ENCODE results near the gene NEK11. TPM values are rescaled to one million over a fixed set of nuclear protein-coding genes. Genes with fewer than 3 reads are reported as not detected.

The NEK11 gene
- total RNA-seq, 3 donors from 2014 or later: 3.9 to 9.4 (median 5.8) TPM

DNA sequence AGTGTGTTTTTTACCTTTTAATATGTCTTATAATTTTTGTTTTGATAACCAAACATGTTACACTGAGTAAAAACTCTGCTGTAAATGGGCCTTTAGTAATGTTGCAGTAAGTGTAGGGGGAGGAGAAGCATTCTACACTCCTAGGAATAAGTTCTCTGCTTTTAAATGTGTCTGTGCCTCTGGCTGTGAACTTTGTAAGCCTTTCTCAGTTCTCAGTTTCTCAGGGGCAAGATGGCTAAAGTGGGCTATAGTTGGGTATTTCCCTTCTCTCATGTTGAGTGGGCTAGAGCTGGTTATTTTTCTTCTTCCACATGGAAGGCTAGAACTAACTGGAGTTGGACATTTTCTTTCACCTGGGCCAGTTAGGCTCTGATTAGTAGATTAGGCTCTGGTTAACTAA is 279.6 kb downstream of the NEK11 start:
- TF ChIP-seq, protein P1, sequence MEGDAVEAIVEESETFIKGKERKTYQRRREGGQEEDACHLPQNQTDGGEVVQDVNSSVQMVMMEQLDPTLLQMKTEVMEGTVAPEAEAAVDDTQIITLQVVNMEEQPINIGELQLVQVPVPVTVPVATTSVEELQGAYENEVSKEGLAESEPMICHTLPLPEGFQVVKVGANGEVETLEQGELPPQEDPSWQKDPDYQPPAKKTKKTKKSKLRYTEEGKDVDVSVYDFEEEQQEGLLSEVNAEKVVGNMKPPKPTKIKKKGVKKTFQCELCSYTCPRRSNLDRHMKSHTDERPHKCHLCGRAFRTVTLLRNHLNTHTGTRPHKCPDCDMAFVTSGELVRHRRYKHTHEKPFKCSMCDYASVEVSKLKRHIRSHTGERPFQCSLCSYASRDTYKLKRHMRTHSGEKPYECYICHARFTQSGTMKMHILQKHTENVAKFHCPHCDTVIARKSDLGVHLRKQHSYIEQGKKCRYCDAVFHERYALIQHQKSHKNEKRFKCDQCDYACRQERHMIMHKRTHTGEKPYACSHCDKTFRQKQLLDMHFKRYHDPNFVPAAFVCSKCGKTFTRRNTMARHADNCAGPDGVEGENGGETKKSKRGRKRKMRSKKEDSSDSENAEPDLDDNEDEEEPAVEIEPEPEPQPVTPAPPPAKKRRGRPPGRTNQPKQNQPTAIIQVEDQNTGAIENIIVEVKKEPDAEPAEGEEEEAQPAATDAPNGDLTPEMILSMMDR (IDR thresholded peaks at IDR 0.05): no peak
- intact Hi-C loops (cut with DNase I, micrococcal nuclease): no loop called here

DNA sequence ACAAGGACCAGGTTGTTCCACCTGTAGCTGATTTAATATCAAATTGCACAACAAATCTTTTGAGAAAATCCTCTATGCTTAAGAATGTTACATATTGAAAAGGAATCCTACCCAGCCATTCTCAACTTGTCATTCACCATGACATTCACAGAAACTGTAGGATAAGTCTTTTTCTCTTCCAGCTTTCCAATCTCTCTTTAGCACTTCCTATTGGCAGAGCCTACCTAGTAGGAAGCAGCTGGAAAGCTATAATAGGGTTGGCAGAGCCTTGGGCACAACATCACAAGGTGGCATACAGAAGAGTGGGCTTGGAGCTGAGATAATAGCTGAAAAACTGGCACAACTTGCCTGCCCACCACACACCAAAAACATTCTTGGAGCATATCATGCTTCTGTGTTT is 287.6 kb downstream of the NEK11 start:
- no peak for ATAC-seq
- Histone ChIP-seq H3K9me3 (no peaks in the 10 kb centered on the region), H3K4me1 (ENCODE audit: low read depth) (no peaks in the 10 kb centered on the region), H3K36me3 (ENCODE audit: low read depth) (no peaks in the 10 kb centered on the region), H3K4me3 (no peak overlapping the region)
- intact Hi-C loops (cut with DNase I, micrococcal nuclease): no loop called here
- DNase-seq: no peak
- TF ChIP-seq, protein P1 (IDR thresholded peaks at IDR 0.05): no peak

More for the DNA sequence above, 279.6 kb downstream of the NEK11 start:
- Histone ChIP-seq H3K36me3 (ENCODE audit: low read depth) (no peaks in the 10 kb centered on the region), H3K4me1 (ENCODE audit: low read depth) (no peaks in the 10 kb centered on the region), H3K9me3 (no peaks in the 10 kb centered on the region), H3K4me3 (no peak overlapping the region)
- DNase-seq (no peak), ATAC-seq (no peak)

DNA sequence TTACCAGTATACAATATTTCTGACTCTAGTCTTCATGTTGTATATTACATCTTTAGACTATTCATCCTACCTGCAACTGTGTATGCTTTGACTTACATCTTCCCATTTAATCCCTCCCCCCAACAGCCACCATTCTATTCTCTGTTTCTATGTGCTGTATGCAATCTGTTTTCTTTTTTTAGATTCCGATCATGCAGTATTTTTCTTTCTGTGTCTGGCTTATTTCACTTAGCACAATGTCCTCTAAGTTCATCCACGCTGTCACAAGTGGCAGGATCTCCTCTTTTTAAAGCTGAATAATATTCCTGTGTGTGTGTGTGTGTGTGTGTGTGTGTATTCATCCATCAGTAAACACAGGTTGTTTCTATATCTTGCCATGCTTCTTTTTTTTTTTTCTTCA is 288.5 kb downstream of the NEK11 start:
- ATAC-seq: no peak

DNA sequence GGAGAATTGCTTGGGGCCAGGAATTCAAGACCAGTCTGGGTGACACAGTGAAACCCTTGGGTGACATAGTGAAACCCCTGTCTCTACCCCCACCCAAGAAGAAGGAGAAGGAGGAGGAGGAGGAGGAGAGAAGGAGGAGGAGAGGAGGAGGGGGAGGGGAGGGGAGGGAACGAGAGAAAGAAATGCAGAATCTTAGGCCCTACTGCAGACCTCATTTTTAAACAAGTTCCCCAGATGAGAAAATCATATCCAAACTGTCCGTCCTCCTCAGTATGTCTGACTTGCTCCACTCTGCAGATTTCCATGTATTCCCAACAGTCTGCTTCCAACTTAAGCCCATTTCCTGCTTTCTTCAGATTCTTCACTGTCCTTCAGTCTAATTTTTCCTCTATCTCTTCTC is 291.0 kb downstream of the NEK11 start:
- Histone ChIP-seq H3K36me3 (ENCODE audit: low read depth) (no peaks in the 10 kb centered on the region), H3K4me3 (no peak overlapping the region), H3K4me1 (ENCODE audit: low read depth) (no peaks in the 10 kb centered on the region), H3K9me3 (no peaks in the 10 kb centered on the region)
- TF ChIP-seq, protein P1 (IDR thresholded peaks at IDR 0.05): no peak
- ATAC-seq (no peak), DNase-seq (no peak)
- intact Hi-C loops (cut with DNase I, micrococcal nuclease): no loop called here

More for the DNA sequence above, 288.5 kb downstream of the NEK11 start:
- TF ChIP-seq, protein P1 (IDR thresholded peaks at IDR 0.05): no peak
- Histone ChIP-seq H3K9me3 (no peaks in the 10 kb centered on the region), H3K36me3 (ENCODE audit: low read depth) (no peaks in the 10 kb centered on the region), H3K4me1 (ENCODE audit: low read depth) (no peaks in the 10 kb centered on the region), H3K4me3 (no peak overlapping the region)
- DNase-seq: no peak
- intact Hi-C loops (cut with DNase I, micrococcal nuclease): no loop called here

DNA sequence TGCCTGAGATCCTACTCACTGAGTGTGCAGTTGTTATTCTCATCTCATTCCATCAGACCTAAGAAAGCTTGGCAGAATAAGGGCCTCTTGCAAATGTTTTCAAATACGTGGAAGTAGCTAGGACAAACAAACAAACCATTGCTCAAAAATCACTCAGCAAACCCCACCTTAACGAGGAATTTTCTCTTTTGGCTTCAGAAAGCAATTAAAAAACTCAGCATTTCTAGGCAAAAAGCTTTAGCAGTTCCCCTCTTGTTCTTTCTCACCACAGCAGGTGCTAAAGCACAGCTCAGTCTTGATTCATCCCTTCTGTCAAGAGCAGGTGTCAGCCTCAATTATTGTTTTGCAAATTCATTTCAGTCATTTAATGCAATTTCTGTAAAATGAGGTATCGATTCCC is 296.3 kb downstream of the NEK11 start:
- Histone ChIP-seq H3K4me3 (no peak overlapping the region), H3K9me3 (no peaks in the 10 kb centered on the region), H3K4me1 (ENCODE audit: low read depth) (no peaks in the 10 kb centered on the region), H3K36me3 (ENCODE audit: low read depth) (no peaks in the 10 kb centered on the region)
- ATAC-seq (no peak), DNase-seq (no peak)
- TF ChIP-seq, protein P1 (IDR thresholded peaks at IDR 0.05): no peak
- intact Hi-C loops (cut with DNase I, micrococcal nuclease): no loop called here

DNA sequence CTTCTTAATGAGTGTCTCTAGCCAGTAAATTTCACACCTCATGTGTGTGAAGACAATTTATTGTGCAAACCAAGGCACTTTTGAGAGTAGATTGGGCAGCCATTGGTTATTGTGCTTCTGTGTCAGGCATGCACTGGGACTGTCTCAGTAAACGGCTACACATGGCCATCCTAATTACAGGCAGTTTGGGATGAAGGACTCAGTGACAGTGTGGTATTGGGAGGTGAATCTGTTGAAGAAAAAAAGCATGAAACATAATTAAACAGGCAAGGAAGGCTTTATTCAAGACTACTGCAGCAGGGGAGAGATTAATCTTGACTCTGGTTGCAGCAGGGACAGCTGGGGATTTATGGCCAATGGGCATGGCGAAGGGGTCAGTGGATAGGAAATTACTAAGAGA is 297.1 kb downstream of the NEK11 start:
- Histone ChIP-seq H3K36me3 (ENCODE audit: low read depth) (no peaks in the 10 kb centered on the region), H3K9me3 (no peaks in the 10 kb centered on the region), H3K4me3 (no peak overlapping the region), H3K4me1 (ENCODE audit: low read depth) (no peaks in the 10 kb centered on the region)
- DNase-seq (no peak), ATAC-seq (no peak)
- TF ChIP-seq, protein P1 (IDR thresholded peaks at IDR 0.05): no peak
- intact Hi-C loops (cut with DNase I, micrococcal nuclease): no loop called here

All from mucosa of descending colon (tissue), 3 donors.